Kidney epithelial cell (primary cell): ENCODE data around the gene RET. TPM values are rescaled to one million over a fixed set of nuclear protein-coding genes. Genes with fewer than 3 reads are reported as not detected.

Experiments
- DNase-seq: peaks from one replicate; pipeline ENCODE4 v3.0.0-alpha.2; 2010; ENCODE audit warnings: low read depth
- H3K27me3 ChIP-seq: 2 replicates; pipeline ENCODE4 v1.6.0; 2011; ENCODE audit warnings: low read length; ENCODE audit not compliant: control insufficient read depth, insufficient read depth
- H3K36me3 ChIP-seq: 2 replicates; pipeline ENCODE4 v1.5.1; 2011; ENCODE audit warnings: low read length; ENCODE audit not compliant: control insufficient read depth, insufficient read depth
- H3K4me3 ChIP-seq: 2 replicates; pipeline ENCODE4 v1.5.1; 2011; ENCODE audit warnings: low read depth, mild to moderate bottlenecking, control low read depth, low read length
- CTCF ChIP-seq: IDR thresholded peaks from 2 replicates; pipeline ENCODE4 v1.5.1; 2011; ENCODE audit warnings: mild to moderate bottlenecking, moderate library complexity, low read length, control low read depth, inconsistent platforms; ENCODE audit not compliant: insufficient read depth, poor library complexity, severe bottlenecking
- total RNA-seq: library from RNA; depleted of rRNA; stranded (reverse); fragments of >200 nt; gene quantifications from 2 replicates; pipeline ENCODE4 v1.2.3, GENCODE V29; 2015

RET gene
- total RNA-seq, 1 donor from 2014 or later: 3.7 TPM

GRCh38 chr10:43119416-43120115 is 42.7 kb downstream of the RET start:
- H3K36me3 ChIP-seq: no peaks in the 10 kb centered on the region
- no peak overlapping the region for H3K4me3 ChIP-seq
- H3K27me3 ChIP-seq: no peaks in the 10 kb centered on the region
- TF ChIP-seq CTCF: no peak
- DNase-seq: no peak

- Histone ChIP-seq H3K36me3 (no peaks in the 10 kb centered on the region), H3K4me3 (no peak overlapping the region), H3K27me3 (no peaks in the 10 kb centered on the region)
- DNase-seq: no peak
- no peak for TF ChIP-seq CTCF
These were observed 43.5 kb downstream of the RET start for GRCh38 chr10:43120116-43120928.

GRCh38 chr10:43120929-43121314 is 44.1 kb downstream of the RET start:
- DNase-seq: no peak
- no peak overlapping the region for H3K4me3 ChIP-seq
- no peaks in the 10 kb centered on the region for H3K27me3 ChIP-seq
- no peaks in the 10 kb centered on the region for H3K36me3 ChIP-seq
- no peak for TF ChIP-seq CTCF

GRCh38 chr10:43121444-43121843 is 44.6 kb downstream of the RET start:
- no peak for TF ChIP-seq CTCF
- Histone ChIP-seq H3K27me3 (peaks cover 3% of the 10 kb centered on the region), H3K36me3 (no peaks in the 10 kb centered on the region), H3K4me3 (no peak overlapping the region)
- no peak for DNase-seq

- TF ChIP-seq CTCF: no peak
- no peak for DNase-seq
- H3K4me3 ChIP-seq: no peak overlapping the region
- no peaks in the 10 kb centered on the region for H3K36me3 ChIP-seq
- peaks cover 3% of the 10 kb centered on the region for H3K27me3 ChIP-seq
These were observed 45.2 kb downstream of the RET start for GRCh38 chr10:43122096-43122495.

- Histone ChIP-seq H3K27me3 (peaks cover 3% of the 10 kb centered on the region), H3K4me3 (no peak overlapping the region), H3K36me3 (no peaks in the 10 kb centered on the region)
- no peak for TF ChIP-seq CTCF
- DNase-seq: no peak
These were observed 46.0 kb downstream of the RET start for GRCh38 chr10:43122826-43123225.
